ENCODE results near the gene ZNF750.

The ZNF750 gene

GRCh38 chr17:82782657-82783207, 57.1 kb downstream of the ZNF750 start:
- no peak for DNase-seq (ENCODE audit: insufficient read length)
- no peak for FAIRE-seq
- TF ChIP-seq POLR2AphosphoS5 (IDR thresholded peaks at IDR 0.05; ENCODE audit: low read depth, low read length) (no peak), POLR2A (IDR thresholded peaks at IDR 0.05; ENCODE audit: low read depth, low read length) (no peak), TAF1 (IDR thresholded peaks at IDR 0.05; ENCODE audit: borderline replicate concordance, low read depth, low read length) (no peak)

- peak; percentile 96 for DNase-seq (ENCODE audit: insufficient read length)
- peak; percentile 85 for FAIRE-seq
- TF ChIP-seq POLR2A (IDR thresholded peaks at IDR 0.05; ENCODE audit: low read depth, low read length) (no peak), TAF1 (IDR thresholded peaks at IDR 0.05; ENCODE audit: borderline replicate concordance, low read depth, low read length) (no peak), POLR2AphosphoS5 (IDR thresholded peaks at IDR 0.05; ENCODE audit: low read depth, low read length) (no peak)
Observed at GRCh38 chr17:82781894-82782274, 57.9 kb downstream of the ZNF750 start.

- no peak for FAIRE-seq
- DNase-seq (ENCODE audit: insufficient read length), result no peak
- no peak for TF ChIP-seq POLR2AphosphoS5 (IDR thresholded peaks at IDR 0.05; ENCODE audit: low read depth, low read length)
- TF ChIP-seq TAF1 (IDR thresholded peaks at IDR 0.05; ENCODE audit: borderline replicate concordance, low read depth, low read length), result no peak
- no peak for TF ChIP-seq POLR2A (IDR thresholded peaks at IDR 0.05; ENCODE audit: low read depth, low read length)
Observed at GRCh38 chr17:82780971-82781893, 58.6 kb downstream of the ZNF750 start.

- TF ChIP-seq POLR2A (IDR thresholded peaks at IDR 0.05; ENCODE audit: low read depth, low read length), result no peak
- TF ChIP-seq POLR2AphosphoS5 (IDR thresholded peaks at IDR 0.05; ENCODE audit: low read depth, low read length), result no peak
- no peak for TF ChIP-seq TAF1 (IDR thresholded peaks at IDR 0.05; ENCODE audit: borderline replicate concordance, low read depth, low read length)
- DNase-seq (ENCODE audit: insufficient read length), result no peak
- FAIRE-seq, result no peak
Observed at GRCh38 chr17:82780195-82780594, 59.6 kb downstream of the ZNF750 start.

- DNase-seq (ENCODE audit: insufficient read length) (no peak), FAIRE-seq (no peak)
- TF ChIP-seq TAF1 (IDR thresholded peaks at IDR 0.05; ENCODE audit: borderline replicate concordance, low read depth, low read length) (no peak), POLR2AphosphoS5 (IDR thresholded peaks at IDR 0.05; ENCODE audit: low read depth, low read length) (no peak), POLR2A (IDR thresholded peaks at IDR 0.05; ENCODE audit: low read depth, low read length) (no peak)
Observed at GRCh38 chr17:82779541-82779940, 60.3 kb downstream of the ZNF750 start.

Data from GM12892 (cell line).